Measurements from ENCODE around the gene GLG1.

The GLG1 gene

DNA sequence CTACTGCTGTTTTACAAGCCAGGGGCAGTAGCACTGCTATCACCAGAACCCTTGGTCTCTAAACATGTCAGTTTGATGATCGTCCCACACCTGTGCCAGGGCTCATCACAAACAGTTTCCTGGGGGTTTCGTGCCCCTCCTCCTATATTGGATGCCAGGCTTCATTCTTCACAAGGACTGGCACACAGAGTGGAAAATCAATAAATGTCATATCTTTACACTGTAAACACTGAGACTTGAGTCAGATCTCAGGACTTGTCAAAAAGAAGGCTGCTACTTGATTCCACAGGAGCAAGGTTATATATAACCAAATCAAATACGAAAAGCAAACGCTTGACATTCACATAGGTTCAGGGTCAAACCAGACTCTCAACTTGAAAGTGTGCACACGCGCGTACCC, 146.4 kb downstream of the GLG1 start:
- Histone ChIP-seq H3K9me2 (replicated peaks; ENCODE audit: insufficient read depth, low read length) (no peaks in the 10 kb centered on the region), H3K4me2 (ENCODE audit: low read depth, low read length) (no peak overlapping the region), H3K27me3 (replicated peaks; ENCODE audit: insufficient read depth, low read length) (no peaks in the 10 kb centered on the region), H3K79me2 (ENCODE audit: low read length) (no peaks in the 10 kb centered on the region), H3K9me3 (replicated peaks; ENCODE audit: insufficient read depth, low read length) (no peaks in the 10 kb centered on the region), H2AFZ (ENCODE audit: low read length) (no peak overlapping the region), H3K4me1 (ENCODE audit: low read length) (no peaks in the 10 kb centered on the region), H3K4me3 (ENCODE audit: low read length) (no peak overlapping the region), H3K9ac (ENCODE audit: low read length) (no peak overlapping the region), H3K27ac (ENCODE audit: low read length) (no peak overlapping the region), H3F3A (ENCODE audit: insufficient read depth, low read length) (no peaks in the 10 kb centered on the region), H4K20me1 (ENCODE audit: insufficient read depth, low read length) (no peaks in the 10 kb centered on the region), H3K36me3 (replicated peaks; ENCODE audit: insufficient read depth, low read length) (no peaks in the 10 kb centered on the region)
- DNase-seq = no peak
- TF ChIP-seq EZH2phosphoT487 (IDR thresholded peaks at IDR 0.05; ENCODE audit: low read length) = no peak
- TF ChIP-seq, protein P1, sequence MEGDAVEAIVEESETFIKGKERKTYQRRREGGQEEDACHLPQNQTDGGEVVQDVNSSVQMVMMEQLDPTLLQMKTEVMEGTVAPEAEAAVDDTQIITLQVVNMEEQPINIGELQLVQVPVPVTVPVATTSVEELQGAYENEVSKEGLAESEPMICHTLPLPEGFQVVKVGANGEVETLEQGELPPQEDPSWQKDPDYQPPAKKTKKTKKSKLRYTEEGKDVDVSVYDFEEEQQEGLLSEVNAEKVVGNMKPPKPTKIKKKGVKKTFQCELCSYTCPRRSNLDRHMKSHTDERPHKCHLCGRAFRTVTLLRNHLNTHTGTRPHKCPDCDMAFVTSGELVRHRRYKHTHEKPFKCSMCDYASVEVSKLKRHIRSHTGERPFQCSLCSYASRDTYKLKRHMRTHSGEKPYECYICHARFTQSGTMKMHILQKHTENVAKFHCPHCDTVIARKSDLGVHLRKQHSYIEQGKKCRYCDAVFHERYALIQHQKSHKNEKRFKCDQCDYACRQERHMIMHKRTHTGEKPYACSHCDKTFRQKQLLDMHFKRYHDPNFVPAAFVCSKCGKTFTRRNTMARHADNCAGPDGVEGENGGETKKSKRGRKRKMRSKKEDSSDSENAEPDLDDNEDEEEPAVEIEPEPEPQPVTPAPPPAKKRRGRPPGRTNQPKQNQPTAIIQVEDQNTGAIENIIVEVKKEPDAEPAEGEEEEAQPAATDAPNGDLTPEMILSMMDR (IDR thresholded peaks at IDR 0.05; ENCODE audit: low read length) = no peak
- no peak for TF ChIP-seq EZH2 (optimal IDR thresholded peaks at IDR 0.05; ENCODE audit: low read depth, low read length)

DNA sequence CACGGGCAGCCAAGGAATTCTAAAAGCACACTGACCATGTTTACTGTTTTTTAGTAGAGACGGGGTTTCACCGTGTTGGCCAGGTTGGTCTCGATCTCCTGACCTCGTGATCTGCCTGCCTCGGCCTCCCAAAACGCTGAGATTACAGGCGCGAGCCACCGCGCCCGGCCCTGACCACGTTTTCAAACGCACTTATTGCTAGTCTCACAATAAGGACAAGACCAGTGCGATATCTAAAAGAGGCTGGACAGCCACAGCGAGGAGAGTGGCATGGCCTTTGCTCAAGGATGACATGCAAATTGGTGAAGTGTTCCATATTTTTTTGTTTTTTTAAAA, 150.7 kb downstream of the GLG1 start:
- DNase-seq = no peak
- Histone ChIP-seq H3K9me3 (replicated peaks; ENCODE audit: insufficient read depth, low read length) (no peaks in the 10 kb centered on the region), H3K4me3 (ENCODE audit: low read length) (no peak overlapping the region), H3K36me3 (replicated peaks; ENCODE audit: insufficient read depth, low read length) (no peaks in the 10 kb centered on the region), H3K27ac (ENCODE audit: low read length) (no peak overlapping the region), H3F3A (ENCODE audit: insufficient read depth, low read length) (no peaks in the 10 kb centered on the region), H2AFZ (ENCODE audit: low read length) (no peak overlapping the region), H3K4me1 (ENCODE audit: low read length) (no peaks in the 10 kb centered on the region), H3K79me2 (ENCODE audit: low read length) (no peaks in the 10 kb centered on the region), H3K9me2 (replicated peaks; ENCODE audit: insufficient read depth, low read length) (no peaks in the 10 kb centered on the region), H3K4me2 (ENCODE audit: low read depth, low read length) (no peak overlapping the region), H4K20me1 (ENCODE audit: insufficient read depth, low read length) (no peaks in the 10 kb centered on the region), H3K9ac (ENCODE audit: low read length) (no peak overlapping the region), H3K27me3 (replicated peaks; ENCODE audit: insufficient read depth, low read length) (no peaks in the 10 kb centered on the region)
- TF ChIP-seq EZH2phosphoT487 (IDR thresholded peaks at IDR 0.05; ENCODE audit: low read length) = no peak
- TF ChIP-seq EZH2 (optimal IDR thresholded peaks at IDR 0.05; ENCODE audit: low read depth, low read length) = no peak
- TF ChIP-seq, protein P1 (IDR thresholded peaks at IDR 0.05; ENCODE audit: low read length) = no peak

DNA sequence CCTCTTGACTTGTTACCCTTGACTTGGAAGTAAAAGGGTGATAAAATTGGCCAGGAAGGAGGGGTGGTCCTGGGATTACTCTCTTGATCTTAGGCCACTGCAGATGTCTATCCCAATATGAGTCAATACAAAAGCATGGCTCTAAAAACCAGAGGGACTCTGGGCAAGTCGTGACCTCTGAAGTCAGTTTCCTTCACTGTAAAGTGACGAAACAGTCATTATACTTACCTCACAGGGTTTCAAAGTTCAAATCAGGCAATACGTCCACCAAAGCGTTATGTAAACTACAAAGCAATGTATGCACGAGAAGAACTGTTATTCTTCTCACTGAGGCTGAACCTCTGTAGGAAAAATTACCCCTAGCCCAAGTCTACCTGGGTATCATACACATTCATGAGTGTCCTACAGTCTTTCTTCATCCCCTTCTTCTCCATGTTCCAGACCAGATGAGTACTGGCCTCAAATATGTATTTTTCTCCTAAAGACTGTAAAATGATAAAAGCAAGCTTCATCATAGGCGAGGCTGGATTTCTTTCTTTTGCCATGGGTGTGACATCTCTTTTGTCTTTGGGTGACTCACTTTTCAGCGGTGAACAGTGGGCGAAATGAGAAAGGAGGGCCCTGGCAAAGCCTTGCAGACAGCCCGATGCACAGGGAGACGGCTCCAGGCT, 151.2 kb downstream of the GLG1 start:
- no peak overlapping the region for H3K4me2 ChIP-seq (ENCODE audit: low read depth, low read length)
- no peak overlapping the region for H3K4me3 ChIP-seq (ENCODE audit: low read length)
- no peaks in the 10 kb centered on the region for H3K36me3 ChIP-seq (replicated peaks; ENCODE audit: insufficient read depth, low read length)
- H3K27me3 ChIP-seq (replicated peaks; ENCODE audit: insufficient read depth, low read length) = no peaks in the 10 kb centered on the region
- no peaks in the 10 kb centered on the region for H3K79me2 ChIP-seq (ENCODE audit: low read length)
- no peak overlapping the region for H3K9ac ChIP-seq (ENCODE audit: low read length)
- H3K9me3 ChIP-seq (replicated peaks; ENCODE audit: insufficient read depth, low read length) = no peaks in the 10 kb centered on the region
- no peaks in the 10 kb centered on the region for H4K20me1 ChIP-seq (ENCODE audit: insufficient read depth, low read length)
- TF ChIP-seq, protein P1 (IDR thresholded peaks at IDR 0.05; ENCODE audit: low read length) = no peak
- TF ChIP-seq EZH2 (optimal IDR thresholded peaks at IDR 0.05; ENCODE audit: low read depth, low read length) (no peak), EZH2phosphoT487 (IDR thresholded peaks at IDR 0.05; ENCODE audit: low read length) (no peak)
- no peak overlapping the region for H3K27ac ChIP-seq (ENCODE audit: low read length)
- no peaks in the 10 kb centered on the region for H3K4me1 ChIP-seq (ENCODE audit: low read length)
- no peaks in the 10 kb centered on the region for H3F3A ChIP-seq (ENCODE audit: insufficient read depth, low read length)
- no peak overlapping the region for H2AFZ ChIP-seq (ENCODE audit: low read length)
- DNase-seq = no peak
- no peaks in the 10 kb centered on the region for H3K9me2 ChIP-seq (replicated peaks; ENCODE audit: insufficient read depth, low read length)
